Lower leg skin (tissue), 4 donors: Measurements from ENCODE around the gene ERCC4. TPM values are rescaled to one million over a fixed set of nuclear protein-coding genes. Genes with fewer than 3 reads are reported as not detected.

Source experiments
- DNase-seq, 2 donors: peaks; one replicate each; pipeline ENCODE4 v3.0.0-alpha.2; 2019; ENCODE audit warnings: low spot score in 2 of 2
- H3K4me3 ChIP-seq: fragments of 200-600 bp; sonication (generic); 2 replicates; pipeline ENCODE4 v1.5.1; 2017; ENCODE audit warnings: mild to moderate bottlenecking, low read depth; ENCODE audit not compliant: poor library complexity, severe bottlenecking
- POLR2A ChIP-seq, 2 donors: fragments of 450-650 bp; IDR thresholded peaks; one replicate each; pipeline ENCODE4 v1.6.1; 2016 to 2017; ENCODE audit warnings: antibody characterized with exemption in 2 of 2, mild to moderate bottlenecking in 1 of 2, moderate library complexity in 1 of 2
- WGBS, 2 donors: methylation state at CpG; one replicate each; pipeline ENCODE4 v1.1.5; 2018; 5-methylcytosine and 5-hydroxymethylcytosine counted together
- intact Hi-C: fragments of 100-400 bp; cut with DNase I; formaldehyde crosslinking; loops from one replicate; pipeline ENCODE4 v1.15.0; 2023; ENCODE audit warnings: low total_unique reads
- total RNA-seq, 4 donors: library from RNA; depleted of rRNA; stranded (reverse); fragments of >200 nt; gene quantifications; one replicate each; pipeline ENCODE4 v1.1.0, GENCODE V29; 2016
- TF ChIP-seq, protein P1 (sequence below), 3 donors: fragments of 450-650 bp; IDR thresholded peaks; one replicate each; pipeline ENCODE4 v1.5.1; 2016; ENCODE audit warnings: antibody characterized with exemption in 3 of 3, mild to moderate bottlenecking in 3 of 3, moderate library complexity in 2 of 3

Gene ERCC4
- total RNA-seq, 4 donors from 2014 or later: 4.0 to 11.6 (median 6.9) TPM

DNA sequence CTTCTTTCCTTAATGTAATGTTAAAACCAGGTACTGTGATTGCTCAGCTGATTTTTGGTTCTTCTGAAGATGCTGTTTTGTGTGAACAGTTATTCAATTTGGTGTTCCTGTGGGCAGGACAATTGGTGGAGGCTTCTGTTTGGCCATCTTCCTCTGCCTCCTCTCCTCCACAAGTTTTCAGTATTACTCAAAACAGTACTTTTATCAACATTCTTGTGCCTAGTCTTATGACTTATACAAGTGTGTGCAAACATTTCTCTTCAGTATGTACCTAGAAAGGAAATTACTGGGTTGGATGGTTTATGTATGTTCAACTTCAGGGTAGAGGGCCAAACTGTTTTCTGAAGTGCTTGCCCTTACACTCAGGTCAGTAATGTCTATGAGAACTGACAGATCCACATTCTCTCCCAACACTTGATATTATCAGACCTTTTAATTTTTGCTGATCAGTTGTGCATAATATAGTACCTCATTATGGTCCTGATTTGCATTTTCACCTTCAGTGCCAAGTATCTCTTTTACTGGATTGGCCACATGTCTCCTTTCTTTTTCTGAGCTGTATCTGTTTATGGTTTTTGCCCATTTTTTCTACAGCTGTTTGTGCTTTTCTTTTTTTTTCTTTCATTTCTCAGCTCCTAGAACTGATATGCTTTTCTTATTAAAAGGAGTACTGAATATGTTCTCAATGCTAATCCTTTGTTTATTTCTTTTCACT, 50.9 kb downstream of the ERCC4 start:
- no peak for DNase-seq
- no peak overlapping the region for H3K4me3 ChIP-seq
- TF ChIP-seq, protein P1, sequence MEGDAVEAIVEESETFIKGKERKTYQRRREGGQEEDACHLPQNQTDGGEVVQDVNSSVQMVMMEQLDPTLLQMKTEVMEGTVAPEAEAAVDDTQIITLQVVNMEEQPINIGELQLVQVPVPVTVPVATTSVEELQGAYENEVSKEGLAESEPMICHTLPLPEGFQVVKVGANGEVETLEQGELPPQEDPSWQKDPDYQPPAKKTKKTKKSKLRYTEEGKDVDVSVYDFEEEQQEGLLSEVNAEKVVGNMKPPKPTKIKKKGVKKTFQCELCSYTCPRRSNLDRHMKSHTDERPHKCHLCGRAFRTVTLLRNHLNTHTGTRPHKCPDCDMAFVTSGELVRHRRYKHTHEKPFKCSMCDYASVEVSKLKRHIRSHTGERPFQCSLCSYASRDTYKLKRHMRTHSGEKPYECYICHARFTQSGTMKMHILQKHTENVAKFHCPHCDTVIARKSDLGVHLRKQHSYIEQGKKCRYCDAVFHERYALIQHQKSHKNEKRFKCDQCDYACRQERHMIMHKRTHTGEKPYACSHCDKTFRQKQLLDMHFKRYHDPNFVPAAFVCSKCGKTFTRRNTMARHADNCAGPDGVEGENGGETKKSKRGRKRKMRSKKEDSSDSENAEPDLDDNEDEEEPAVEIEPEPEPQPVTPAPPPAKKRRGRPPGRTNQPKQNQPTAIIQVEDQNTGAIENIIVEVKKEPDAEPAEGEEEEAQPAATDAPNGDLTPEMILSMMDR (IDR thresholded peaks at IDR 0.05): no peak
- no peak for TF ChIP-seq POLR2A (IDR thresholded peaks at IDR 0.05)
- intact Hi-C loops: no loop called here

DNA sequence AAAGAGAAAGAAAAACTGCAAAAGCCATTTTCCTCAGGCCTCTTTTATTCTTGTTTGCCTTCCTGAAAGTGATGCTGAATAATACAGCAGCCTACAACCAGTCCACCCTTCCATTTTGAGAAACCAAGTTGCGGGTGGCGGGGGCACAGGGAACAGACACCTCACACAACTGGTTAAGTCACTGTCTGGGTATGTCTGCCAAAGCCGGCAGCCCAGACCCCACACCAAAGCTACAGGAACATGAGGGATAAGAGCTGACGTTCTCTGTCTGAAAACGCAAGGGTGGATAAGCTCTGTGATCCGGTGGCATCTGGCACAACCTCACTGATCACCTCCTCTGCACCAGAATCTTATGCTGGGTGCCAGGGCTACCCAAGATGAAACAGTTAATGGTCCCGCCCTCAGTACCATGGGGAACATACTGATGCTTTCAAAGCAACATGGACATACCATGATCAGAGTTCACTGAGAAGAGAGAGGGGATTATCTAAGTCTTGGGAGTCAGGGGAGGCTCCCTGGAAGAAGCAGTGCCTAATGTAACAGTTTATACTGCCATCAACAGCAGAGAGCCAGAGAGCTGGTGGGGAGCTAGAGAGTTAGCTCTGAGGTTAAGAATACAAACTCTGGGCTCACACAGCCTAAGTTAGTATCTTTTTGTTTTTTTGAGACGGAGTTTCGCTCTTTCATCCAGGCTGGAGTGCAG, 53.5 kb downstream of the ERCC4 start:
- WGBS, 2 donors: 94 to 95% methylated on average over 9 of the region's 9 CpGs
- intact Hi-C loops: no loop called here
- TF ChIP-seq, protein P1 (IDR thresholded peaks at IDR 0.05): no peak
- TF ChIP-seq POLR2A (IDR thresholded peaks at IDR 0.05): no peak
- no peak overlapping the region for H3K4me3 ChIP-seq
- DNase-seq: no peak

DNA sequence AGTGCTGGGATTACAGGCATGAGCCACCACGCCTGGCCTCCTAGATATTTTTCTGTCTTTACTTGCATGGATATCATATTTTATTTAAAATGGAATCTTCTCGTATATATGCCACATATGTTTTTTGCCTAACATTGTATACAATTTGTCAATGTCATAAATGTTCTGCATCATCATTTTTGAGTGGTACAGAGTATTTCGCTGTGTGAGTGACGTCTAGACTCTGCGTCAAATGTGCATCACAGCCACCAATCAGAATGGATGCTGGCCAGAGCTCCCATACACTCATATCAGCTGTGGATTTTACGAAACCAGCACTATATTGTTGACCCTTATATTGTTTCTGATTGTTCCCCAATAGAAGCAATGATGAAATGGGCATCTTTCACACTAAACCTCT, 57.2 kb downstream of the ERCC4 start:
- no peak for TF ChIP-seq POLR2A (IDR thresholded peaks at IDR 0.05)
- TF ChIP-seq, protein P1 (IDR thresholded peaks at IDR 0.05): no peak
- no peak overlapping the region for H3K4me3 ChIP-seq
- DNase-seq: no peak
- intact Hi-C loops: no loop called here
- 90 to 94% methylated on average over 6 of the region's 6 CpGs for WGBS, 2 donors

DNA sequence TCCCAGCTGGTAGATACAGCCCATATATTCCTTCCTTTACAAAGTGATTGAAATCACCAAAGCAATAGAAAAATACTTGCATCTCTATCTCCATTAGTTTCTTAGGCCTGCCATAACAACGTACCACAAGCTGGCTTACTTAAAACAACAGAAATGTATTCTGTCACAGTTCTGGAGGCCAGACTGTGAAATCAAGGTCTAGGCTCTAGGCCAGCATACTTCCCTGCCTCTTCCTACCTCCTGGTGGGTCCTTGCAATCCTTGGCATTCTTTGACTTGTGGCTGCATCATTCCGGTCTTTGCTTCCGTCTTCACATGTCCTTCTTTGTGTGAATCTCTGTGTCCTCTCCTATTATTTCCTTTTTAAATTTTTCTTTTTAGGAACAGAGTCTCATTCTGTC, 62.5 kb downstream of the ERCC4 start:
- WGBS, 2 donors: 84 to 86% methylated on average over 3 of the region's 3 CpGs

DNA sequence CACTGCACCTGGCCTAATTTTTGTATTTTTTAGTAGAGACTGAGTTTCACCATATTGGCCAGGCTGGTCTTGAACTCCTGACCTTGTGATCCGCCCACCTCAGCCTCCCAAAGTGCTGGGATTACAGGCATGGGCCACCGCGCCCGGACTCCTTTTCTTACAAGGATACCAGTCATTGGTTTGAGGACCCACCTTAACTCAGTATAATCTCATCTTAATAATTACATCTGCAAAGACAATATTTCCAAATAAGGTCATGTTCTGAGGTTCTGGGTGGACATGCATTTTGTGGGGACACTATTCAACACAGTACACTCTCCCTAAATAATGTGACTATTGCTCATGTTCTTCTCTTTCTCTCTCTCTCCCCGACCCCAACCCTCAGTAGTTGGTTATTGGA, 63.7 kb downstream of the ERCC4 start:
- intact Hi-C loops: no loop called here

More for the DNA sequence above, 62.5 kb downstream of the ERCC4 start:
- peak in 1 of 2 donors; percentile 8 for DNase-seq
- no peak overlapping the region for H3K4me3 ChIP-seq
- intact Hi-C loops: no loop called here
- TF ChIP-seq, protein P1 (IDR thresholded peaks at IDR 0.05): no peak
- TF ChIP-seq POLR2A (IDR thresholded peaks at IDR 0.05): no peak

More for the DNA sequence above, 63.7 kb downstream of the ERCC4 start:
- no peak overlapping the region for H3K4me3 ChIP-seq
- TF ChIP-seq, protein P1 (IDR thresholded peaks at IDR 0.05): no peak
- TF ChIP-seq POLR2A (IDR thresholded peaks at IDR 0.05): no peak
- WGBS, 2 donors: 81 to 84% methylated on average over 5 of the region's 5 CpGs
- no peak for DNase-seq
